ENCODE results near the gene CEP85L.
"Not testable (repeated sequence)": the region's sequence is repeated elsewhere in the genome, so short reads cannot be mapped to it uniquely, and the experiment has no call there.

Gene CEP85L

DNA sequence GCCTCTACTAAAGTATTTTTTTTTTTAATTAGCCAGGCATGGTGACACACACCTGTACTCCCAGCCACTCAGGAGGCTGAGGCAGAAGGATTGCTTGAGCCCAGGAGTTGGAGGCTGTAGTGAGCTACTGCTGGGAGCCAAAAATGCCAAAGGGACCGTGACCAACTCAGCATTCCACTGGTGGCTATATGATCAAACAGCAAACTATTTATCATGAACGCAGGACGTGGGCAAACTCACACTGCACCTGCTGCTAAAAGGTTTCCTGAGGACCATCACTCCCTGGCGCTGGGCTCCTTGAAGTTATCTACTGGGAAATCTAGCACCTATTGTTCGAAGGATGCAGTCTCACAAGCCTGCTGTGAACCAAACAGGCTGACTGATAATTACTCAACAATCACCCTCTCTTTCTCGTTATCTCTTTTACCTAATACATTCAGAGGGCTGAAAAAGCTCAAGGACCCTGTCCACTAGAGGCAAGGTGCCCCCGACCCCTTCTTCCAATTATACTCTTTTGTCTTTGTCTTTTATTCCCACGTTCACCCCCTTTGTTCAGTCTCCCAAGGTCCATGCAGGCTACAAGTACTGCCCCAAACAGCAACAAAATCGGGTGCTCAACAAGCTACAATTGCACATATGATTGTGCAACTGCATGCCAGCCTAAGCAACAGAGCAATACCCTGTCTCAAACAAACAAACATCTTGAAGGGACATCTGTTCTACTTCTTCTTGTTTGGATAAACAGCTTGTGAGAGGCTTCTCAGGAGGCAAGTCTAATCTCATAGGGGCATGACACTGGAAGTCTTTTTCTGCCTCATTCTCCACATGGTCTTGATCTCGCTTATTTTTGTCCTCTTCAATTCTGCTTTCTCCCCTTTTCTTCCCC is 151.0 kb downstream of the CEP85L start:
- DNase-seq (ENCODE audit: low read depth in 2 of 2) = no peak

GRCh38 chr6:118495485-118496280 is 155.7 kb downstream of the CEP85L start:
- DNase-seq (ENCODE audit: low read depth in 2 of 2) = no peak

GRCh38 chr6:118494091-118494490 is 157.3 kb downstream of the CEP85L start:
- no peak for DNase-seq (ENCODE audit: low read depth in 2 of 2)

GRCh38 chr6:118489990-118490389 is 161.4 kb downstream of the CEP85L start:
- no peak for DNase-seq (ENCODE audit: low read depth in 2 of 2)

GRCh38 chr6:118488631-118489030 is 162.8 kb downstream of the CEP85L start:
- DNase-seq (ENCODE audit: low read depth in 2 of 2) = no peak

DNA sequence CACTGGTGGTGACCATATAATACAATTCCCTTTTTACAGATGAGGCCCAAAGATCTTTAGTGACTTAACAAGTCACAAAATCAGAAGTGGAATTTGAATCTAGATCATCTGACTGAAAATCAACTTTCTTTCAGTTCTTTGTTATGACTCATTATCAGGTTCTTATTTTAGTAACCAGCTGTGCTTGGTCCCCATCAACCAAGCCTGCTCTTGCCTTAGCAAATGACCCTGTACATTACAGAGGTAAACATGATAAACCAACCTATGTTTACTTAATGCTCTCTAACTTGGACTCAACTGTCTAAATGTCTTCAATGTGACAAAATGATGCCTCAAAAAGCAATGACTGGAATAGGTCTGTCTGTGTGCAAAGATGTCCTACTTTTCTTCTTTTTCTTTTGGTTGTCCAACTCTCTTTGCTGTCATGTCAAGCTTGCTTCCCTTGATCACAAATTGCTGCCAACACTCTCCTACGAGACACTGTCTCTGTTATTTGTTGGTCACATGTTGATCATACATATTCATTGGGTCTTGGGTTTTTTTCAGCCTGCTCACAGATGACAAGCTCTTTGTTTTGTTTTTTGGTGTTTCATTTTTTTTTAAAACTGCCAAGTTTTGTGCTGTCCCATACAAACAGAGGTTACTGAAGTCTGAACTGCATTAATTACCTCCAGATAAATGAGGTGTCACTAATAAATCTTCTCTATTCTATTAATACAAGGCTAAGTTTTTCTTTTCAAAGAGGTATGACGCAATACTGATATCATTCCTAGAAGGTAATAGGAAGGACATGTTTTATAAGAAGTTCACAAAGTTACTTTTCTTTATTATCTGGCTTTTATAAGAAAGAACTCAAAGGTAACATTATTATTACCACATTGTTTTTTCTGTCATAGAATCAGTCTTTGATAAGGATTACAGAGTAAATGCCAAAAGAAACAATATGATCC is 165.5 kb downstream of the CEP85L start:
- DNase-seq (ENCODE audit: low read depth in 2 of 2) = no peak

- DNase-seq (ENCODE audit: low read depth in 2 of 2) = no peak
These were observed 174.8 kb downstream of the CEP85L start for GRCh38 chr6:118476551-118476950.

GRCh38 chr6:118473266-118473665 is 178.1 kb downstream of the CEP85L start:
- no peak for DNase-seq (ENCODE audit: low read depth in 2 of 2)

GRCh38 chr6:118469468-118469867 is 181.9 kb downstream of the CEP85L start:
- DNase-seq (ENCODE audit: low read depth in 2 of 2) = no peak

- no peak for DNase-seq (ENCODE audit: low read depth in 2 of 2)
These were observed 182.5 kb downstream of the CEP85L start for GRCh38 chr6:118468682-118469465.

DNA sequence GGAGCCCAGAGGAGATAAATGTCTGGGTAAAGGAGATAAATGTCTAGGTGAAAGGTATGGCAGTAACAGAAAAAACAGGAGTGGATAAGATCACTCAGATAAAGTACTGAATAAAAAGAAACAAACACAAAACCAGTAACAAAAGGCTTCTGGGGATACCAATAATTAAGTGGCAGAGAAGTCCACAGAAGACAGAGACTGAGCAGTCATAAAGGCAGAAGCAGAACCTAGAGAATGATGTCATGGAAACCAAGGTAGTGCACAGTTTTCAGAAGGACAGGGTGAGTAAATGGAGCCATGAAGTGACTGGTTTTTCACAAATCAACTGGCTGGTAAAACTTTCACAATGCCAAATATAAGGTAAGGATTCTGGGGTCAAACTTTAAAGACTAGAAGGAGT is 184.2 kb downstream of the CEP85L start:
- no peak for DNase-seq (ENCODE audit: low read depth in 2 of 2)

DNA sequence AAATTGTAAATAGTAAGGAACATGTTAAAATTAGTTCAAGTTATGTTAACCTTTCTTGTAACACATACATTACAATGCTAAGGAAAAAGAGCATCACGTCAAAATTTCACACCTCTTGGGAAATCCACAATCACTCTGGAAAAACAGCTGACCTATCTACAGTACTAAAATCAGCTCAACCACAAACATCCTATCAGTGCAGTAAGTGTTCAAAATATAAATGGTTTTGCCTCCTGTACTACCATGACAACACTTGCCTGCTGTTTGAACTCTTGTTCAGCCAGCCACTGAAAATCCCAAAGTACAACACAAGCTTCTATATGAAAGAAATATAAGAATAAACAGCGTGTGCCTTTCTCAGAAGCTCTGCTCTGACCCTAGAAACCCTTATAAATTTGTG is 186.8 kb downstream of the CEP85L start:
- no peak for DNase-seq (ENCODE audit: low read depth in 2 of 2)

DNA sequence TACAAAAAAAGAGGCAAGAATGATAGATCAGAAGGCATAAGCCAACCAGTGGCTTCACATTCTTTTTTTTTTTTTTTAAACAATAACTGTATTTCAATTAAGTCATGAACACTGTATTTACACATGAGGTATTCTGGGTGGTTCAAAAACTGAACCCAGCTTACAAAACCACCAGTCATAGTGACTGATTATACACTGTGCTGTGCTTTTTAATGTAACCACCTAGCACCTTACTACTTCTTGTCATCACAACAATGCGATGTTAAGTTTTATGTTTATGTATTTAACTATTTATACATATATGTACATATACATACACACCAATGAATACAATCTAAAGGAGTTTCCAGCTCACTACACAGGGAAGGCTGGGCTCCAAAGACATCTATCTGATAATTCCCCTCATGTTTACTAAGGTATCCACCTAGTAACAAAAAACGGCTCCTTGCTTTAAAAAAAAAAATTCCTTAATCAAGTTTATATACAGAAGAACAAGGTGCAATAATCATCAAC is 190.4 kb downstream of the CEP85L start:
- DNase-seq (ENCODE audit: low read depth in 2 of 2) = no peak

- DNase-seq (ENCODE audit: low read depth in 2 of 2) = no peak
These were observed 194.4 kb downstream of the CEP85L start for GRCh38 chr6:118456982-118457381.

DNA sequence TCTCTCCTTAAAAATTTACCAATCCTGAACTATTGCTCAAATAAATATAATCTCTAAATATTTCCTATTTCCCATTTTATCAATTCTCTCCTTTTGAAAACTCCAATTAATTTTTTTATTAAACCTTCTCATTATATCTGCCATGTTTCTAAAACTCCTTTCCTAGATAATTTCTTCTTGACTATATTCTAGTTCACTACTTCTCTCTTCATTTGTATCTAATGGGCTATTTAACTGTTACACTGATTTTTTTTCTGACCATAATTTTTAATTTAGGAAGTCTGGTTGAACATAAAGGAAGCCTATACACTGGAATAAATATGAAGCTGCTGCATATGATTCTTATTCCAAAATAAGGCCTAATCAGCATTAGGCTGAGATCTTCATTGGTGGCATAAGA is 199.6 kb downstream of the CEP85L start:
- no peak for DNase-seq (ENCODE audit: low read depth in 2 of 2)

- no peak for DNase-seq (ENCODE audit: low read depth in 2 of 2)
These were observed 206.6 kb downstream of the CEP85L start for GRCh38 chr6:118444796-118445195.

DNA sequence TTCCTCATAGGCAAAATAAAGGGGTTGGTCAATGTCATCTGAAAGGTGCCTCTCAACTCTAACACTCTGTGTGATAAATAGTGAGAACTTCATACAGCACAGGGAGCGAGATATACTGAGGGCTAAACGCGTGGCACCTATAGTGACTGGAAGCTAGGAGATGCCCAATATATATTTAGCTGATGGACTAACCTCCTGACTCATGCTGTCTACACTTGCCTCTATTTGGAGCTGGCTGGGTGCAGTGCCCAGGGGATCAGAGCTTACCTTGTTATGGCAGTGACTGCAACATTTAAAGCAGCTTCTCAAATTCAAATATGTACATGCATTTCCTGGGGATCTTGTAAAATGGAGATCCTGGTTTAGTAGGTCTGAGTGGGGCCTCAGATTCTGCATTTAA is 214.9 kb downstream of the CEP85L start:
- DNase-seq (ENCODE audit: low read depth in 2 of 2) = no peak

DNA sequence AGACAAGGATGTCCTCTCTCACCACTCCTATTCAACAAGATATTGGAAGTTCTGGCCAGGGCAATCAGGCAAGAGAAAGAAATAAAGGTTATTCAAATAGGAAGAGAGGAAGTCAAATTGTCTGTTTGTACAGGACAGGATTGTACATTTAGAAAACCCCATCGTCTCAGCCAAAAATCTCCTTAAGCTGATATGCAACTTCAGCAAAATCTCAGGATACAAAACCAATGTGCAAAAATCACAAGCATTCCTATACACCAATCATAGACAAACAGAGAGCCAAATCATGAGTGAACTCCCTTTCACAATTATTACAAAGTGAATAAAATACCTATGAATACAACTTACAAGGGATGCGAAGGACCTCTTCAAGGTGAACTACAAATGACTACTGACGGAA is 217.2 kb downstream of the CEP85L start:
- DNase-seq (ENCODE audit: low read depth in 2 of 2) = not testable (repeated sequence)

- not testable (repeated sequence) for DNase-seq (ENCODE audit: low read depth in 2 of 2)
These were observed 230.1 kb downstream of the CEP85L start for GRCh38 chr6:118421312-118421711.

- DNase-seq (ENCODE audit: low read depth in 2 of 2) = no peak
These were observed 231.7 kb downstream of the CEP85L start for GRCh38 chr6:118419448-118420394.

Measured in stimulated activated CD8-positive, alpha-beta memory T cell treated with anti-CD3 and anti-CD28 coated beads, Interleukin-7, amount 100 ng/mL, for 1 hour (primary cell).